COR-L47 (cell line): ENCODE measurements around the gene NCOR2.
A peak's percentile ranks its signal among the peaks of the same experiment; 100 is the strongest.
"Not testable (repeated sequence)": the region's sequence is repeated elsewhere in the genome, so short reads cannot be mapped to it uniquely, and the experiment has no call there.

Source experiments
- DNase-seq: peaks from one replicate; lab custom pipeline; 2025; lab: John Stamatoyannopoulos, UW

NCOR2 gene

GRCh38 chr12:124599074-124599999 lies 31.9 kb upstream of the NCOR2 start:
- DNase-seq, result no peak

GRCh38 chr12:124597041-124597440 lies 29.6 kb upstream of the NCOR2 start:
- no peak for DNase-seq

GRCh38 chr12:124595444-124595843 lies 28.0 kb upstream of the NCOR2 start:
- no peak for DNase-seq

- no peak for DNase-seq
Measured at GRCh38 chr12:124594851-124595250, 27.4 kb upstream of the NCOR2 start.

- DNase-seq, result no peak
Measured at GRCh38 chr12:124593851-124594401, 26.5 kb upstream of the NCOR2 start.

- DNase-seq, result no peak
Measured at GRCh38 chr12:124593176-124593575, 25.8 kb upstream of the NCOR2 start.

- DNase-seq, result no peak
Measured at GRCh38 chr12:124592481-124593160, 25.2 kb upstream of the NCOR2 start.

GRCh38 chr12:124592050-124592449 lies 24.6 kb upstream of the NCOR2 start:
- no peak for DNase-seq

- no peak for DNase-seq
Measured at GRCh38 chr12:124590447-124590846, 23.0 kb upstream of the NCOR2 start.

GRCh38 chr12:124588751-124589267 lies 21.4 kb upstream of the NCOR2 start:
- no peak for DNase-seq

GRCh38 chr12:124588018-124588634 lies 20.7 kb upstream of the NCOR2 start:
- no peak for DNase-seq

- peak; percentile 82 for DNase-seq
Measured at GRCh38 chr12:124586756-124587155, 19.3 kb upstream of the NCOR2 start.

GRCh38 chr12:124584494-124584893 lies 17.1 kb upstream of the NCOR2 start:
- not testable (repeated sequence) for DNase-seq

- DNase-seq, result no peak
Measured at GRCh38 chr12:124583854-124584253, 16.4 kb upstream of the NCOR2 start.

- no peak for DNase-seq
Measured at GRCh38 chr12:124582108-124582424, 14.7 kb upstream of the NCOR2 start.

GRCh38 chr12:124581307-124582107 lies 14.1 kb upstream of the NCOR2 start:
- DNase-seq, result no peak

GRCh38 chr12:124579921-124580517 lies 12.6 kb upstream of the NCOR2 start:
- no peak for DNase-seq

- DNase-seq, result no peak
Measured at GRCh38 chr12:124578854-124579253, 11.4 kb upstream of the NCOR2 start.

- no peak for DNase-seq
Measured at GRCh38 chr12:124578445-124578844, 11.0 kb upstream of the NCOR2 start.

GRCh38 chr12:124577986-124578385 lies 10.6 kb upstream of the NCOR2 start:
- DNase-seq, result no peak

- no peak for DNase-seq
Measured at GRCh38 chr12:124577374-124577773, 10.0 kb upstream of the NCOR2 start.
